Right atrium auricular region (tissue), 2 donors: Measurements from ENCODE around the gene KCNJ8. TPM values are rescaled to one million over a fixed set of nuclear protein-coding genes. Genes with fewer than 3 reads are reported as not detected.

ENCODE experiments used
- DNase-seq: peaks from one replicate; pipeline ENCODE4 v3.0.0-alpha.2; 2019; ENCODE audit warnings: low spot score
- H3K27ac ChIP-seq, 2 donors: fragments of 200-600 bp; sonication (generic); 1 replicate in 1 of 2; 2 replicates in 1 of 2; pipeline ENCODE4 v1.5.1; 2016 to 2019
- H3K27me3 ChIP-seq, 2 donors: fragments of 200-600 bp; sonication (generic); one replicate each; pipeline versions ENCODE4 v1.5.1 to v1.6.0; 2017 to 2019
- H3K36me3 ChIP-seq: fragments of 200-600 bp; sonication (generic); one replicate; pipeline ENCODE4 v1.5.1; 2016
- H3K4me1 ChIP-seq, 2 donors: fragments of 200-600 bp; sonication (generic); one replicate each; pipeline versions ENCODE4 v1.5.1 to v1.6.0; 2017 to 2019
- H3K4me3 ChIP-seq, 2 donors: fragments of 200-600 bp; sonication (generic); 1 replicate in 1 of 2; 2 replicates in 1 of 2; pipeline ENCODE4 v1.5.1; 2017 to 2019; ENCODE audit warnings: mild to moderate bottlenecking in 1 of 2, moderate library complexity in 1 of 2
- H3K9me3 ChIP-seq, 2 donors: fragments of 200-600 bp; sonication (generic); one replicate each; pipeline ENCODE4 v1.5.1; 2019
- total RNA-seq, 2 donors: library from RNA; depleted of rRNA; stranded (reverse); fragments of >200 nt; gene quantifications; one replicate each; pipeline ENCODE4 v1.1.0, GENCODE V29; 2016
- TF ChIP-seq, protein P1 (sequence below), 2 donors: fragments of 200-600 bp; sonication (generic); IDR thresholded peaks; one replicate each; pipeline ENCODE4 v1.5.1; 2019; ENCODE audit warnings: antibody characterized with exemption in 2 of 2

The KCNJ8 gene
- total RNA-seq, 2 donors from 2014 or later = 25.4 to 37.1 TPM

DNA sequence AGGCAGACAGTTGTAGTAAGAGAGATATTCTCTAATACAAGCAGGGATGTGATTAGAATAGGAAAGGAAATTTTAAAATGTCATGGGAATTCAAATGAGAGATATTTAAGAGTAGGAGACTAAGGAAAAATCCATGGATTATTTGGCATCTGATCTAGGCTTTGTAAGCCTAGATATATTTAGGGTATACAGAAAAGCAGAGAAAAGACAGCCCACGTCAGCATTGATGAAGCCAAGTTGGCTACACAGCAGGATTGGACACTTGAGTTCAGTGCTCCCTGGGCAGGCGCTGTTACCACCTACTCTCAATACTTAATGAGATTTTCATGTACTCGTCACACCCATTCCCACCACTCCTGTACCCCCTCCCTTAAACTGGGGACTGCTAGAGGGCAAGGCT is 1.7 kb upstream of the KCNJ8 start:
- Histone ChIP-seq H3K4me3 (no peak overlapping the region), H3K4me1 (peaks cover 0 to 16% of the 10 kb centered on the region in 2 donors), H3K9me3 (no peaks in the 10 kb centered on the region), H3K27me3 (no peaks in the 10 kb centered on the region), H3K27ac (peak overlapping the region; percentile 87 to 91), H3K36me3 (no peaks in the 10 kb centered on the region)
- TF ChIP-seq, protein P1, sequence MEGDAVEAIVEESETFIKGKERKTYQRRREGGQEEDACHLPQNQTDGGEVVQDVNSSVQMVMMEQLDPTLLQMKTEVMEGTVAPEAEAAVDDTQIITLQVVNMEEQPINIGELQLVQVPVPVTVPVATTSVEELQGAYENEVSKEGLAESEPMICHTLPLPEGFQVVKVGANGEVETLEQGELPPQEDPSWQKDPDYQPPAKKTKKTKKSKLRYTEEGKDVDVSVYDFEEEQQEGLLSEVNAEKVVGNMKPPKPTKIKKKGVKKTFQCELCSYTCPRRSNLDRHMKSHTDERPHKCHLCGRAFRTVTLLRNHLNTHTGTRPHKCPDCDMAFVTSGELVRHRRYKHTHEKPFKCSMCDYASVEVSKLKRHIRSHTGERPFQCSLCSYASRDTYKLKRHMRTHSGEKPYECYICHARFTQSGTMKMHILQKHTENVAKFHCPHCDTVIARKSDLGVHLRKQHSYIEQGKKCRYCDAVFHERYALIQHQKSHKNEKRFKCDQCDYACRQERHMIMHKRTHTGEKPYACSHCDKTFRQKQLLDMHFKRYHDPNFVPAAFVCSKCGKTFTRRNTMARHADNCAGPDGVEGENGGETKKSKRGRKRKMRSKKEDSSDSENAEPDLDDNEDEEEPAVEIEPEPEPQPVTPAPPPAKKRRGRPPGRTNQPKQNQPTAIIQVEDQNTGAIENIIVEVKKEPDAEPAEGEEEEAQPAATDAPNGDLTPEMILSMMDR (IDR thresholded peaks at IDR 0.05) = no peak
- no peak for DNase-seq

DNA sequence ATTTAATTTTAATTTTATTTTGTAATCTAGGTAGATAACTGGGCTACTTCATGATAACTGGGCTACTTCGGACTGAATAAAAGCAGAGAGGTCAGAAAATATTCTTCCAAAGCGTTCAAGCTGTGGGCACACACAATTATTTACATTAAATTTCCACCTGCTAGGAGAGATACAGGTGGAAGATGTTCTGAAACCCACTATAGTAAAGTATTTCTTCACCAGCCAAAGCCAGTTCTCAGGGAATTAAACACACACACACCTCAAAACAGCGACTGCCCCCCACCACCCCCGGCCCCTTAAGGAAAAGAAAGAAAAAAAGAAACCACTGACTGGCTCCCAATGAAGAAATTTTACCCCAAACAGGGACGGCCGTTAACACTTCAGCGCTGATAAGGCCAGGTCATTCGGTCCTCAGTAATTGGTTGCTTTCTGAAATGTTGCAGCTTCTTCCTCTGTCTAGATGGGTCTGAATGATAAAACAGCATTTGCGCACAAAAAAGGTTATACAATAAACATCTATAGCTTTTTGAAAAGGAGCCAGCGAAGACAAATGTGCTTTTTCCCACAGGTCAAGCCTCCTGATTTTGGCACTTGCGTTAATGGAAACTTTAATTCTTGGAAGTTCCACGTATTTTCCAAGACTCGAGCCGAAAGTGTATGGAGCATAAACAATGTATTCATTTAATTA is 771 bp upstream of the KCNJ8 start:
- peak overlapping the region; percentile 59 to 72 for H3K4me3 ChIP-seq
- peak overlapping the region; percentile 87 to 91 for H3K27ac ChIP-seq
- no peaks in the 10 kb centered on the region for H3K9me3 ChIP-seq
- no peak for DNase-seq
- H3K4me1 ChIP-seq = peaks cover 0 to 16% of the 10 kb centered on the region in 2 donors
- H3K27me3 ChIP-seq = no peaks in the 10 kb centered on the region
- H3K36me3 ChIP-seq = no peaks in the 10 kb centered on the region
- TF ChIP-seq, protein P1 (IDR thresholded peaks at IDR 0.05) = no peak

DNA sequence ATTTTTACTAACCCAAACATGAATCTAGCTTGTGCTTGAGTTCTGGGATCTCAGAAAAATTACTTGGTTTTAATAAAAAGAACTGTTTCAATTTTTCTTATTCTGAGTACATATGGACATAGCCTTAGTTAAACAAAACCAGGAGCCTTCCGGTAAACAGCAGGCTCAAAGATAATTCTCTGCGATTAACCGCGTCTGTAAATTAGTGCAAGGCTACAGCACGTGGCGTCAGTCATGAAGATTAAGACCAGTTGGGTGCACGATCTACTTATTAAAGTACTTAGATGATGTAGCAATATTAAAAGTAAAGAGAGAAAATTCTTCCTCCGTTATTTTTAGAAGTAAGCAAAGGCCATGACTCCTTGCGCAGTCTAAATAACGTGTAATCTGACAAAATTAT is 700 bp downstream of the KCNJ8 start:
- peak overlapping the region; percentile 87 to 91 for H3K27ac ChIP-seq
- peak overlapping the region; percentile 59 to 72 for H3K4me3 ChIP-seq
- H3K9me3 ChIP-seq = no peaks in the 10 kb centered on the region
- TF ChIP-seq, protein P1 (IDR thresholded peaks at IDR 0.05) = no peak
- H3K36me3 ChIP-seq = no peaks in the 10 kb centered on the region
- H3K4me1 ChIP-seq = peaks cover 0 to 16% of the 10 kb centered on the region in 2 donors
- no peaks in the 10 kb centered on the region for H3K27me3 ChIP-seq
- DNase-seq = no peak

DNA sequence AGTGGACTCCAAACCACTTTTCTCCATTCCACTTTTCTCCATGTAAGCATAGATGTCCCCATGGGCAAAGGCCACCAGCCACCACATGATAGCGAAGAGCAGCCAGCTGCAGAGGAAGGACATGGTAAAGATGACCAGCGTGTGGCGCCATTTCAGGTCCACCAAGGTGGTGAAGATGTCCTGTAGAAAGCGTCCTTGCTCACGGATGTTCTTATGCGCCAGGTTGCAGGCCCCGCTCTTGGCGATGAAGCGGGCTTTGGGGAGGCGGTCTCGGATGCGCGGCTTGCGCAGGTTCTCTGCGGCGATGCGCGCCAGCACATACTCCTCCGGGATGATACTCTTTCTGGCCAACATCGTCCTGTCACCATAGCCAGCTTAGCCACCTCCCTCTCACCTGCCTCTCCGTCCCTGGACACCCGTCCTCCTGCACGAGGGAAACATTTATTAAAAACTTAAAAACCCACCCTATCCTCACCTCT is 1.2 kb downstream of the KCNJ8 start:
- TF ChIP-seq, protein P1 (IDR thresholded peaks at IDR 0.05) = peak in 1 of 2 donors; percentile 64
- Histone ChIP-seq H3K9me3 (no peaks in the 10 kb centered on the region), H3K36me3 (no peaks in the 10 kb centered on the region), H3K4me3 (peak overlapping the region; percentile 59 to 72), H3K27me3 (no peaks in the 10 kb centered on the region), H3K4me1 (peaks cover 0 to 16% of the 10 kb centered on the region in 2 donors), H3K27ac (peak overlapping the region; percentile 87 to 91)
- peak; percentile 74 for DNase-seq

DNA sequence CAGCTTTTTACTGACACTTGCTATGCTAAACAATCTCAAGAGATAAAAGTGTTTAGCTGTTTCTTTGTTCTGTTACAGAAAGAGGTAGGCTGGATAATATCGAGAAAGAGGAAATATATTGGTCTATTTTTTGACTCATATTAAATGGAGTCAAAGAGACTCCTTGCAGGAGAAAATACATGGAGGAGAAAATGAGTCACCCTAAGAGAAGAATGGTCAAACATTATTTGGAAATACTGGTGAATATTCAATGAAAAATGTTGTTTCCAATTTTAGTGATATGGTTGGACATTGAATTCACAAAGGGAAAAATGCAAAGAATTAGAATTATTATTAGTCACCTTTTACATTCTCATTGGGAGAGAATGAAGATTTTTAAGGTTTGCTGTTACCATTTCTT is 3.2 kb downstream of the KCNJ8 start:
- no peaks in the 10 kb centered on the region for H3K9me3 ChIP-seq
- H3K4me3 ChIP-seq = peak overlapping the region in 1 of 2 donors; percentile 2
- peak overlapping the region in 1 of 2 donors; percentile 91 for H3K27ac ChIP-seq
- DNase-seq = no peak
- no peaks in the 10 kb centered on the region for H3K27me3 ChIP-seq
- peaks cover under 1% of the 10 kb centered on the region for H3K36me3 ChIP-seq
- TF ChIP-seq, protein P1 (IDR thresholded peaks at IDR 0.05) = no peak
- H3K4me1 ChIP-seq = peaks cover 0 to 11% of the 10 kb centered on the region in 2 donors
